Stomach (tissue), 4 donors: ENCODE measurements around the gene EPN2.

ENCODE experiments used
- EP300 ChIP-seq: sonication (generic); formaldehyde crosslinking; IDR thresholded peaks from one replicate; pipeline ENCODE4 v1.6.1; 2017; ENCODE audit warnings: antibody characterized with exemption
- POLR2A ChIP-seq, 4 donors: fragments of 450-650 bp; IDR thresholded peaks; one replicate each; pipeline ENCODE4 v1.6.1; 2016; ENCODE audit warnings: antibody characterized with exemption in 4 of 4, control low read depth in 2 of 4, mild to moderate bottlenecking in 1 of 4, moderate library complexity in 1 of 4
- POLR2AphosphoS5 ChIP-seq, 3 donors: sonication (generic); formaldehyde crosslinking; IDR thresholded peaks; one replicate each; pipeline ENCODE4 v1.6.1; 2016; ENCODE audit warnings: antibody characterized with exemption in 3 of 3
- TF ChIP-seq, protein P1 (sequence below), 7 experiments: fragments of 450-650 bp in 4 of 7; fragments of 200-600 bp in 3 of 7; sonication (generic) in 3 of 7; IDR thresholded peaks; one replicate each; pipeline ENCODE4 v1.5.1; 2016 to 2019; ENCODE audit warnings: antibody characterized with exemption in 7 of 7, control low read depth in 2 of 7, mild to moderate bottlenecking in 1 of 7

DNA sequence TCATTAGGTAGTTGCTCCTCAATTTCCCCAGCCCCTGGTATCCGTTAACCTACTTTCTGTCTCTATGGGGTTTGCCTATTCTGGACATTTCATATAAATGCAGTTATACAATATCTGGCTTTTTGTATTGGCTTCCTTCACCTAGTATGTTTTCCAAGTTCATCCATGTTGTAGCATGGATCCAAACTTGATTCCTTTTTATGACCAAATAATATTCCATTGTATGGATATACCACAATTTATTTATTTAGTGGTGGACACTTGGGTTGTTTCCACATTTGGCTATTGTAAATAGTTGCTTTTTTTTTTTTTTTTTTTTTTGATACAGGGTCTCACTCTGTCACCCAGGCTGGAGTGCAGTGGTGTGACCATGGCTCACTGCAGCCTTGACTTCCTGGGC, 15.9 kb downstream of the EPN2 start:
- TF ChIP-seq, protein P1, sequence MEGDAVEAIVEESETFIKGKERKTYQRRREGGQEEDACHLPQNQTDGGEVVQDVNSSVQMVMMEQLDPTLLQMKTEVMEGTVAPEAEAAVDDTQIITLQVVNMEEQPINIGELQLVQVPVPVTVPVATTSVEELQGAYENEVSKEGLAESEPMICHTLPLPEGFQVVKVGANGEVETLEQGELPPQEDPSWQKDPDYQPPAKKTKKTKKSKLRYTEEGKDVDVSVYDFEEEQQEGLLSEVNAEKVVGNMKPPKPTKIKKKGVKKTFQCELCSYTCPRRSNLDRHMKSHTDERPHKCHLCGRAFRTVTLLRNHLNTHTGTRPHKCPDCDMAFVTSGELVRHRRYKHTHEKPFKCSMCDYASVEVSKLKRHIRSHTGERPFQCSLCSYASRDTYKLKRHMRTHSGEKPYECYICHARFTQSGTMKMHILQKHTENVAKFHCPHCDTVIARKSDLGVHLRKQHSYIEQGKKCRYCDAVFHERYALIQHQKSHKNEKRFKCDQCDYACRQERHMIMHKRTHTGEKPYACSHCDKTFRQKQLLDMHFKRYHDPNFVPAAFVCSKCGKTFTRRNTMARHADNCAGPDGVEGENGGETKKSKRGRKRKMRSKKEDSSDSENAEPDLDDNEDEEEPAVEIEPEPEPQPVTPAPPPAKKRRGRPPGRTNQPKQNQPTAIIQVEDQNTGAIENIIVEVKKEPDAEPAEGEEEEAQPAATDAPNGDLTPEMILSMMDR (IDR thresholded peaks at IDR 0.05): no peak
- TF ChIP-seq POLR2A (IDR thresholded peaks at IDR 0.05) (no peak), POLR2AphosphoS5 (IDR thresholded peaks at IDR 0.05) (no peak), EP300 (no peak)
